ENCODE data around the gene KCNQ5.

Gene KCNQ5

DNA sequence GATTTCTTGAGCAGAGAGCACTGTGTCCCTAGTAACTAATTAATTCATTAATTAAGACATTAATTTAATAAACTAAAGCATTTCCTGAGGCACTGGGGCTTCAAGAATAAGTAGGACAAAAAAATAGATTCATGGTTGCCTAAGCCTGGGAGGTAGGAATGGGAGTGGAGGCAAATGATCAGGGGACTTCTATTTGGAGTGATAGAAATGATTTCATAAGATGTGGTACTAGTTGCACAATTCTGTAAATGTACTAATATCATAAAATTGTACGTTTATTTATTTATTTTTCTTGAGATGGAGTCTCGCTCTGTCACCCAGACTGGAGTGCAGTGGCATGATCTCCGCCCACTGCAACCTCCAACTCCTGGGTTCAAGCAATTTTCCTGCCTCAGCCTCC, 316.2 kb downstream of the KCNQ5 start:
- FAIRE-seq: no peak
- DNase-seq (ENCODE audit: insufficient read length, low spot score): no peak
- TF ChIP-seq POLR2A (IDR thresholded peaks at IDR 0.05; ENCODE audit: low read depth, low read length): no peak

DNA sequence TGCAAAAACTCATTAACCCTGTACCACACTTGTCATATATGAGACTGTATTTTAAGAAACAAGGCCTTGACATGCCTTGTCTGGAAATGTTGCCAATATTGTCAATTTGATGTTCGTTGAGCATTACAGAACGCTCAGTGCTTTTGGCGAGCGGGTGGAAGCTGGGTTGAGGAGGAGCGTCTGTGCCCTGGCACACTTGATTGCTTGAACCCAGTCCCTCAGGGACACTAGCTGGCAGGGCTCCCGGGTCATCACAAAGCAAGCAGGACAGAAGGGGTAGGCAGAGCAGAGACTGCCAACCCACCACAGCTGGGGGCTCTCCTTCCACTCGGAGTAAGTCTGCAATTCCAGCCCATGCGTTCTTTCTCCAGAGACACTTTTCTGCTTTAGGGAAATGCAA, 317.1 kb downstream of the KCNQ5 start:
- DNase-seq (ENCODE audit: insufficient read length, low spot score): no peak

DNA sequence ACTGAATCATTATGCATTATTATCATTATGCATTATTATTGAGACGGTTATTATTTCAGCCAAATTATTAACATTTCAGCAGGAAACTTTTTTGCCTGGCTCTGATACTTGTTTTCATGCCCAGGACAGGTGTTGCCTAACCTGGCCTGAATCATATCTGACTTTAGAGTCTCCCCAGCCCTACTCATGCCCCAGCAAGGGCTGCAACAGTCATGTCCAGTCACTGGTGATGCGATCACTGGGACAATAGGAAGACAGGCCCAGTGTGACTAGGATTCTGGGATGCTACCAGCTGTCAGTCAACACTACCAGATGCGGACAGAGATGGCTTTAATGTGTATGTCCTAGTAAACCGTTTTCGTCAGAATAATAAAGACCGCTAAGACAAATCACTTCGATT, 318.4 kb downstream of the KCNQ5 start:
- no peak for FAIRE-seq
- DNase-seq (ENCODE audit: insufficient read length, low spot score): no peak
- TF ChIP-seq POLR2A (IDR thresholded peaks at IDR 0.05; ENCODE audit: low read depth, low read length): no peak

More for the DNA sequence above, 317.1 kb downstream of the KCNQ5 start:
- no peak for FAIRE-seq
- TF ChIP-seq POLR2A (IDR thresholded peaks at IDR 0.05; ENCODE audit: low read depth, low read length): no peak

DNA sequence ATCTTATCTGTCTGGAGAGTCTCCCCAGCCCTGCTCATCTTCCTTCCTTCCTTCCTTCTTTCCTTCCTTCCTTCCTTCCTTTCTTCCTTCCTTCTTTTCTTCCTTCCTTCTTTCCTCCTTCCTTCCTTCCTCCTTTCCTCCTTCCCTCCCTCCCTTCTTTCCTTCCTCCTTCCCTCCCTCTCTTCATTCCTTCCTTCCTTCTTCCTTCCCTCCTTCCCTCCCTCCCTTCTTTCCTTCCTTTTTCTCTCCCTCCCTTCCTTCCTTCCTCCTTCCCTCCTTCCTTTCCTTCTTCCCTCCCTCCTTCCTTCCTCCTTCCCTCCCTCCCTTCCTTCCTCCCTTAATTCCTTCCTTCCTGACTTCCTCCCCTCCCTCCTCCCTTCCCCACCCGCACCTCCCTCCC, 319.4 kb downstream of the KCNQ5 start:
- no peak for DNase-seq (ENCODE audit: insufficient read length, low spot score)
- no peak for FAIRE-seq
- no peak for TF ChIP-seq POLR2A (IDR thresholded peaks at IDR 0.05; ENCODE audit: low read depth, low read length)

DNA sequence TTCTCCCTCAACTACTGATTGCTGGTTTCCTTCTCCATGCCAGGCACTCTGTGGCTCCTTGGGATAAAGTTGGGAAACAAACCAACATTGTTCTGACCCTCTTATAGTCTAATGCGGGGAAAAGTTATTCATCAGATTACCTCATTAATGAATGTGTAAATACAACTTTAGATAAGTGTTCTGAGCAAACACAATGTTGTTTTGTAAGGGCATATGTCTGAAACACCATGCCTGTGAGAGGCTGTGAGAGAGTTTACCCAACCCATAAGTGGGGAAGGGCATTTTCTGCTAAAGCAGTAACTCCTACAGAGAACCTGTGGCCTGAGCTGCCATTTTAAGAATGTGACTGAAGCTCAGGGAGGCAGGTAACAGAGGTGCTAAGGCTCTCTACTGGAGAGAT, 319.9 kb downstream of the KCNQ5 start:
- peak; percentile 36 for FAIRE-seq
- no peak for DNase-seq (ENCODE audit: insufficient read length, low spot score)
- TF ChIP-seq POLR2A (IDR thresholded peaks at IDR 0.05; ENCODE audit: low read depth, low read length): no peak

DNA sequence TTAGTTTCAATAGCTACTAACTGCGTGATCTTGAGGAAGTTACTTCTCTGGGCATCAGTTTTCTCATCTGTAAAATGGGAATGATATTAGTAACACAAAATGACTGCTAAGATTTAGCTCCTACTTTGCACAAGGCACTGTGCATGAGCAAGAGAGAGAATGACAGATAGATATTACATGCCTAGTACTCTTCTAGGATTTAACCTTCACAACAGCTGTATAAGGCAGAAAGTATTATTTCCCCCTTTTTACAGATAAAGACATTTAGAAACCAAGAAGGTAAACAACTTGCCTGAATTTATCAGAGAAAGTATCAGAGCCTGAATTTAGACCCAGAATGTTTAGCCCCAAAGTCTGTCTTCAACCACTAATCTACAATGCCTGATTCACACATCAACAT, 321.8 kb downstream of the KCNQ5 start:
- TF ChIP-seq POLR2A (IDR thresholded peaks at IDR 0.05; ENCODE audit: low read depth, low read length): no peak
- FAIRE-seq: no peak
- DNase-seq (ENCODE audit: insufficient read length, low spot score): no peak

DNA sequence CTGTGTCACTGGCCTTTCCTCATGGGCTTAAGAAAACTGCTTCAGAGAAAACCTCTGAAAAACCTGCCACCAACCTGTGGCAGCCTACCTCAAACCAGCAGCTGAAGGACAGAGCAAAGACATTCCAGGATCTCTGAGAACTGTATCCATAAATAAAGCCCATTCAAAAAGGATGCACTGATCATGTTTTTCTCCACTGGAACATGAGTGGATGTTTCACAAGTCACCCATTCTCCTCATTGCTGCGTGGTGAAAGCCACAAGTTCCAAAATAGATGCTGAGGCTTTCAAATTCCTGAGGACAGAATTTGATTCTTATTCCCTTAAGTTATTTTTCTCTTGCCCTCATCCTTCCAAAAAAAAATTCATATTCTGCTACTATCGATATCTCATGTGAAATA, 322.8 kb downstream of the KCNQ5 start:
- FAIRE-seq: peak; percentile 64
- DNase-seq (ENCODE audit: insufficient read length, low spot score): no peak
- no peak for TF ChIP-seq POLR2A (IDR thresholded peaks at IDR 0.05; ENCODE audit: low read depth, low read length)

DNA sequence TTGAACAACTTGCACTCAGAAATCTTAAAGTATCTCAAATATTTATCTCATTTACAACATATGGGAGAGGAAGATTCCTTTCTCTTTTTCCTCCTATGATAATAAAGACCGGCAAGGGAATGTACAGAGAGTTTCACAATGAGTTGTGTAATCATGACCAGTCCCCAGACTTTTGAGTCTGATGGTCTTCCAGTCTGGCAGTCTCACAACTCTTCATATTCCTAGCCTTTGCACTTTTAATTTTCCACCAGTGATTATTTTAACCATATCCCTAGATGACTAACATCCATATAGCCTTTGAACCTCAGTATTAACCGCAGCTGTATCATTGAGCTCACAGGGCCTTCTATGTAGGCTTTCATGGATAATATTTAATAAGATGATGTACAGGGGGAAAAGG, 324.9 kb downstream of the KCNQ5 start:
- no peak for TF ChIP-seq POLR2A (IDR thresholded peaks at IDR 0.05; ENCODE audit: low read depth, low read length)
- DNase-seq (ENCODE audit: insufficient read length, low spot score): no peak
- no peak for FAIRE-seq

DNA sequence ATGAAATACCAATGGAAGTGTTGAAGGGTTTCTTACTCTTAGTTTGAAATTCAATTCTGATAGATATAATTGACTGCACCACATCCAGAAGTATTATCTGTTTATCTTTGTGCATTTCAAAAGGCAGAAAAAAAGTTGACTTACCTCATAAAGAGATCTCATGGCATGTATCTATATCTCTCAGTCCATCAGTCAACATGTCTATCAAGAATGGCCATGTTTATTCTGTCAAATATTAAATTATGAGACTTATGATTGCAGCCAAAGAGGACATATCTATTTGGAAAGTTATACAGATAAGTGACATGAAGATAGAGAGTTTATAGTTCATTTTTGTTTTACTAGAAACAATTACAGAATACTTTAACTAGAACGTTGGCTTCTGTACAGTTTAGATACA, 325.7 kb downstream of the KCNQ5 start:
- TF ChIP-seq POLR2A (IDR thresholded peaks at IDR 0.05; ENCODE audit: low read depth, low read length): no peak
- no peak for DNase-seq (ENCODE audit: insufficient read length, low spot score)
- no peak for FAIRE-seq

DNA sequence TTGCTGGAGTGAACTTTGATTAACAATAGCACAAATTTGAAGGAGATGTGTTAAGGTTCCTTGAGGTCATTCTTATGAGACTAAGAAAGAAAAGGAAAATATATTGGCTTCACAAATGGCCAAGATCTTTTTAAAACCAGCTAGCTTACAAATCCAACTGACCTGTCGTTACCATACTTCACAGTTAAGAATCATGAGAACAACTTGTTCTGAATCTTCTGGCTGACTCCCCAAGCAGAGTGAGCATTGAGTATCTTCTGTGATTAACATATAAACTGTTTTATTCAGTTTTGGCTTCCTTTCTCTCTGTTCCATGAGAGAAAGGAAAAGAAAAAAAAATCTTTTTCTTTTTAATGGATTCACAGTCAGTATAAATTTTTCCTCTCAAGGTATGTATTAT, 326.3 kb downstream of the KCNQ5 start:
- no peak for TF ChIP-seq POLR2A (IDR thresholded peaks at IDR 0.05; ENCODE audit: low read depth, low read length)
- no peak for DNase-seq (ENCODE audit: insufficient read length, low spot score)
- FAIRE-seq: no peak

DNA sequence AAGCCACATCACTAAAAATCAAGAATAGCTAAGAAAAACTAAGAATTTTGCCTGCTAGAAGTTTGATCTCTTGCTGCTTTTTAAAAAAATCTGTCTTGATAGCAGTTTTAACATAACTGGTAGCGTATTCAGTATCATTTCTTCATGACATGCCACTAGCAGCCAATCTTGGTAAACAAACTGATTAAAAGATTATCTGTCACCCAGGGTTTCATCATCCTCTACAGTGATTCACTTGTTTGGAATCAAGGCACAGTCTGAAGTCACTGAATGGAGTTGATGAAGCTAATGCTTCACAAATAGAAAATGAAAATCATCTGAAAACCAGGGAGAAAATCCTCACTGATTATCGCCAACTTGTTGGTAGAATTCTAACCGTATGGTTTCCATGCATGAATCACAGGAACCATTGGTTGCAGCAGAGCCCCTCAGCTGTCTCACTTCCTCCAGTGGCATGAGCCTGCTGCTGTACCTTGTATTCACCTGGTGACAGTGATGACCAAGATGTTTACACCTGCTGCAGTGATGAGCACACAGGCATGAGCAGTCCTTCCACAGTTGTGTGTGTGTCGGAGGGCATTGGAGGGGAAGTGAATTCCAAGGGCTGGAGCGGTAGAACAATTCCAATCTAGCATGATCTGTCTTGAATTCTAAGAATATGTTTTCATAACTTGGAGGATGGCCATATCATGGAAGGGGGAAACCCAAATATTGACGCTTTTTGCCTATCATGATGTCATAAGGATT, 328.4 kb downstream of the KCNQ5 start:
- DNase-seq (ENCODE audit: insufficient read length, low spot score) (peak; percentile 18), FAIRE-seq (peak; percentile 95)

DNA sequence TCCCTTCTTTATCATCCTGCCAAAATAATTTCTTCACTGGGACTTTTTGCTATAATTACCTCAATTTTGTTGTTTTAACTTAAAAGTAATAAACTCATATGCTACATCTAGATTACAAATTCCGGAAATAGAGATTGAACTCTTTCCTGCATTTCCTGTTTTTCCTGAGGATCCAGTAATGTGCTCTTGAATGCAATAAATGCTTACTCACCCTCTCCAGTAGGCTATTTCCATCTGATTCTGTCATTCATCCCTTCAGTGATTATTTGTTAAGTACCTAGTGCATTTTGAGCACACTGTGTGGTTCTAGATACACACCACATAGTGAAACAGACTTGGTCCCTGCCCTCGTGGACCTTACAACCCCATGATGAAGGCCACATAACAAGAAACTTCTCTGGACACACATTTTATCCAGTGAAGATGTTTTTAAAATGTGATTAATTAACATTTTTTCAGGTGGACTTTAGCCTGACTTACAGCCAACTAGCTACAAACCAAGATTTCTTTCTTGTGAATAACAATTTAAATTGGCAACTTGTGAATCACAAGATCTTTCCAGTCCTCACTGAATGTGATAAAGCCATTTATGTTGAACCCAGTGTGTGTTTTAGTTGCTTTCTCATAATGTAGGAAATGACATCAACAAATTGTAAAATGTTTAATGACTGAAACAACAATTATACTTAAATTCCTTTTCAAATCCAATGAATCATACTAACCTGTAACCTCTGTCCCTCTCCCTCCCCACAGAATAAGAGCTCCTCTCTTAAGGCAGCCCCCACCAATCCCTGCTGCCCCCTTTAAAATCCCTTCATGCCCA, 331.2 kb downstream of the KCNQ5 start:
- peak; percentile 90 for FAIRE-seq
- TF ChIP-seq POLR2A (IDR thresholded peaks at IDR 0.05; ENCODE audit: low read depth, low read length): no peak
- DNase-seq (ENCODE audit: insufficient read length, low spot score): no peak

More for the DNA sequence above, 328.4 kb downstream of the KCNQ5 start:
- no peak for TF ChIP-seq POLR2A (IDR thresholded peaks at IDR 0.05; ENCODE audit: low read depth, low read length)

DNA sequence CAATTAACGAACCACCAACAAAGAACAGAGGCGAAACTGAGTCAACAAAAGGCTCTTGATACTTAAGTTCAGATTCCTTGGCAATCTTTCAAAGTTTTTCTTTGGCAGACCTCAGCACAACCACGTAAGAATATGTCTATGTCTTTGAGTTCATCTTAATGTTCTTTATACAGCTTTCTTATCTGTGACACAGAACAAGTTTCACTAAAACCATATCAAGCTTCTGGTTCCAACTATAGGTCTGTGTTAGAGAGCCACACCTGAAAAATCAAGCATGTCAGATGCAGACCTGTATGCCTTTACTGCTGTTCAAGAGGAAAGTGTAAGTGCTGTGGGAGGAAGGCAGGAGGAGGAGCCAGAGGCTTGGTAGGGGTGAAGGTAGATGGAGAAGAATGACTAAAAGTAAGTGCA, 332.1 kb downstream of the KCNQ5 start:
- DNase-seq (ENCODE audit: insufficient read length, low spot score) (no peak), FAIRE-seq (peak; percentile 76)
- no peak for TF ChIP-seq POLR2A (IDR thresholded peaks at IDR 0.05; ENCODE audit: low read depth, low read length)

DNA sequence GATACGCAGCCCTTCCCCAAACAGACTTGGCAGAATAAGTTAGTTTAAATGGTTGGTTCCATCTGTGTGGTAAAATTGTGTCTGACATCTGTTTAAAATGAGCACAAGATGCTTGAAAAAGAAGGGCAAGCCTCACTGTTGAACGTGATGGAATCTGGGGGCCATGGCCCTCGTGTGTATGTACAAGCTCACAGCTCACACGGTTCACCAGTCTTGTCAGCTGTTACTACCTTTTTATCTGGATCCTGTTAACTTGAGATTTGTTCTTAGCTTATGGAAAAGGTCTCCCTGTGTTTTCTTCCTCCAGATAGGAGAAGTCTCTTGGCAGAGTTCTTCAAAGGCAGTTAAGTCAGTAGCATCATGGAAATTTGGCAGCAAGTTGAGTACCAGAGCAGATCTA, 332.9 kb downstream of the KCNQ5 start:
- FAIRE-seq (peak; percentile 57), DNase-seq (ENCODE audit: insufficient read length, low spot score) (no peak)
- TF ChIP-seq POLR2A (IDR thresholded peaks at IDR 0.05; ENCODE audit: low read depth, low read length): no peak

DNA sequence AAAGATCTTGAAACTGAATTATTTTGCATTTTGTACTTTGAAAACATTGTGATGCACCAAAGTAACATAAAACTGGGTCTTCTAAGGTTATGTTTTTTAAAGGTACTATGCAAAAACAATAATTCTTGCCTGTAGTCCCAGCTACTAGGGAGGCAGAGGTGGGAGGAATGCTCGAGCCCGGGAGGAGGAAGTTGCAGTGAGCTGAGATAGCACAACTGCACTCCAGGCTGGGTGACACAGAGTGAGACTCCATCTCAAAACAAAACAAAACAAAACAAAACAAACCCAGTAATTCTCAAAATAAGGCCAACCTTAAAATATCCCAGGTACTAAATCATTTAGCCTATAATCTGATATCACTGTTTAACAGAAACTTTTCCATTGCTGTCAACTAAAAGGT, 333.8 kb downstream of the KCNQ5 start:
- DNase-seq (ENCODE audit: insufficient read length, low spot score): no peak
- peak; percentile 94 for FAIRE-seq
- TF ChIP-seq POLR2A (IDR thresholded peaks at IDR 0.05; ENCODE audit: low read depth, low read length): no peak

Data from H54 (cell line).